Vagina (tissue), 2 donors: Measurements from ENCODE around the gene CACNA1C. TPM values are rescaled to one million over a fixed set of nuclear protein-coding genes. Genes with fewer than 3 reads are reported as not detected.

Experiments used
- DNase-seq, 2 donors: peaks; one replicate each; pipeline ENCODE4 v3.0.0-alpha.2; 2017; ENCODE audit errors: extremely low spot score in 2 of 2
- H3K27ac ChIP-seq: fragments of 200-600 bp; sonication (generic); one replicate; pipeline ENCODE4 v1.5.1; 2019
- H3K27me3 ChIP-seq: fragments of 200-600 bp; sonication (generic); one replicate; pipeline ENCODE4 v1.5.1; 2019
- H3K36me3 ChIP-seq, 2 donors: fragments of 200-600 bp; sonication (generic); one replicate each; pipeline ENCODE4 v1.5.1; 2017 to 2019
- H3K4me1 ChIP-seq: fragments of 200-600 bp; sonication (generic); one replicate; pipeline ENCODE4 v1.5.1; 2019
- H3K4me3 ChIP-seq, 2 donors: fragments of 200-600 bp; sonication (generic); 1 replicate in 1 of 2; 2 replicates in 1 of 2; pipeline ENCODE4 v1.5.1; 2016 to 2019
- H3K9me3 ChIP-seq: fragments of 200-600 bp; sonication (generic); one replicate; pipeline ENCODE4 v1.5.1; 2019
- CTCF ChIP-seq, 3 experiments: fragments of 450-650 bp in 2 of 3; fragments of 200-600 bp in 1 of 3; sonication (generic) in 1 of 3; IDR thresholded peaks; one replicate each; pipeline ENCODE4 v1.5.1; 2017 to 2019; ENCODE audit warnings: antibody characterized with exemption in 3 of 3, mild to moderate bottlenecking in 2 of 3, moderate library complexity in 2 of 3
- POLR2A ChIP-seq, 2 donors: fragments of 450-650 bp; IDR thresholded peaks; one replicate each; pipeline ENCODE4 v1.6.1; 2017; ENCODE audit warnings: antibody characterized with exemption in 2 of 2, mild to moderate bottlenecking in 2 of 2, moderate library complexity in 2 of 2
- POLR2AphosphoS5 ChIP-seq, 2 donors: sonication (generic); formaldehyde crosslinking; IDR thresholded peaks; one replicate each; pipeline ENCODE4 v1.9.0; 2017; ENCODE audit warnings: antibody characterized with exemption in 2 of 2, mild to moderate bottlenecking in 2 of 2, low read depth in 1 of 2; ENCODE audit not compliant: insufficient read depth in 1 of 2
- intact Hi-C: fragments of 100-400 bp; cut with DNase I; formaldehyde crosslinking; loops from one replicate; pipeline ENCODE4 v1.15.1; 2023
- total RNA-seq: library from RNA; depleted of rRNA; stranded (reverse); fragments of >200 nt; gene quantifications from one replicate; pipeline ENCODE4 v1.2.3, GENCODE V29; 2016

CACNA1C gene
- total RNA-seq, 1 donor from 2014 or later = 9.8 TPM

GRCh38 chr12:2466211-2466610, 413.4 kb downstream of the CACNA1C start:
- intact Hi-C loops = no loop called here
- H3K9me3 ChIP-seq = no peaks in the 10 kb centered on the region
- DNase-seq = no peak
- no peaks in the 10 kb centered on the region for H3K27me3 ChIP-seq
- no peak overlapping the region for H3K27ac ChIP-seq
- H3K4me1 ChIP-seq = no peaks in the 10 kb centered on the region
- TF ChIP-seq POLR2AphosphoS5 (IDR thresholded peaks at IDR 0.05; ENCODE audit: insufficient read depth in 1 of 2, low read depth in 1 of 2) = no peak
- TF ChIP-seq CTCF (IDR thresholded peaks at IDR 0.05) = no peak
- H3K4me3 ChIP-seq = no peak overlapping the region
- no peaks in the 10 kb centered on the region for H3K36me3 ChIP-seq

GRCh38 chr12:2467447-2468195, 414.8 kb downstream of the CACNA1C start:
- no peaks in the 10 kb centered on the region for H3K36me3 ChIP-seq

GRCh38 chr12:2475984-2476383, 423.2 kb downstream of the CACNA1C start:
- no peaks in the 10 kb centered on the region for H3K27me3 ChIP-seq
- no peak for DNase-seq
- H3K4me3 ChIP-seq = no peak overlapping the region
- no peaks in the 10 kb centered on the region for H3K36me3 ChIP-seq
- no peak for TF ChIP-seq CTCF (IDR thresholded peaks at IDR 0.05)
- TF ChIP-seq POLR2A (IDR thresholded peaks at IDR 0.05) = no peak
- no peaks in the 10 kb centered on the region for H3K4me1 ChIP-seq
- no peak overlapping the region for H3K27ac ChIP-seq
- H3K9me3 ChIP-seq = no peaks in the 10 kb centered on the region
- intact Hi-C loops = no loop called here

More at GRCh38 chr12:2467447-2468195, 414.8 kb downstream of the CACNA1C start:
- intact Hi-C loops = no loop called here
- Histone ChIP-seq H3K9me3 (no peaks in the 10 kb centered on the region), H3K27me3 (no peaks in the 10 kb centered on the region), H3K4me1 (no peaks in the 10 kb centered on the region), H3K27ac (no peak overlapping the region), H3K4me3 (no peak overlapping the region)
- TF ChIP-seq POLR2A (IDR thresholded peaks at IDR 0.05) = no peak
- TF ChIP-seq POLR2AphosphoS5 (IDR thresholded peaks at IDR 0.05; ENCODE audit: insufficient read depth in 1 of 2, low read depth in 1 of 2) = no peak
- TF ChIP-seq CTCF (IDR thresholded peaks at IDR 0.05) = no peak
- no peak for DNase-seq

- no peak overlapping the region for H3K4me3 ChIP-seq
- no peak for TF ChIP-seq POLR2A (IDR thresholded peaks at IDR 0.05)
- no peak for TF ChIP-seq CTCF (IDR thresholded peaks at IDR 0.05)
- no peak for TF ChIP-seq POLR2AphosphoS5 (IDR thresholded peaks at IDR 0.05; ENCODE audit: insufficient read depth in 1 of 2, low read depth in 1 of 2)
- H3K27ac ChIP-seq = no peak overlapping the region
- no peaks in the 10 kb centered on the region for H3K27me3 ChIP-seq
- no peaks in the 10 kb centered on the region for H3K4me1 ChIP-seq
- DNase-seq = no peak
- no peaks in the 10 kb centered on the region for H3K36me3 ChIP-seq
- no peaks in the 10 kb centered on the region for H3K9me3 ChIP-seq
- intact Hi-C loops = no loop called here
Measured at GRCh38 chr12:2477009-2477766, 424.4 kb downstream of the CACNA1C start.
